CMK (cell line): ENCODE data around the gene TEX22.

ENCODE experiments used
- DNase-seq: peaks from one replicate; pipeline ENCODE4 v3.0.0-alpha.2; 2010; ENCODE audit warnings: low read depth

Gene TEX22

DNA sequence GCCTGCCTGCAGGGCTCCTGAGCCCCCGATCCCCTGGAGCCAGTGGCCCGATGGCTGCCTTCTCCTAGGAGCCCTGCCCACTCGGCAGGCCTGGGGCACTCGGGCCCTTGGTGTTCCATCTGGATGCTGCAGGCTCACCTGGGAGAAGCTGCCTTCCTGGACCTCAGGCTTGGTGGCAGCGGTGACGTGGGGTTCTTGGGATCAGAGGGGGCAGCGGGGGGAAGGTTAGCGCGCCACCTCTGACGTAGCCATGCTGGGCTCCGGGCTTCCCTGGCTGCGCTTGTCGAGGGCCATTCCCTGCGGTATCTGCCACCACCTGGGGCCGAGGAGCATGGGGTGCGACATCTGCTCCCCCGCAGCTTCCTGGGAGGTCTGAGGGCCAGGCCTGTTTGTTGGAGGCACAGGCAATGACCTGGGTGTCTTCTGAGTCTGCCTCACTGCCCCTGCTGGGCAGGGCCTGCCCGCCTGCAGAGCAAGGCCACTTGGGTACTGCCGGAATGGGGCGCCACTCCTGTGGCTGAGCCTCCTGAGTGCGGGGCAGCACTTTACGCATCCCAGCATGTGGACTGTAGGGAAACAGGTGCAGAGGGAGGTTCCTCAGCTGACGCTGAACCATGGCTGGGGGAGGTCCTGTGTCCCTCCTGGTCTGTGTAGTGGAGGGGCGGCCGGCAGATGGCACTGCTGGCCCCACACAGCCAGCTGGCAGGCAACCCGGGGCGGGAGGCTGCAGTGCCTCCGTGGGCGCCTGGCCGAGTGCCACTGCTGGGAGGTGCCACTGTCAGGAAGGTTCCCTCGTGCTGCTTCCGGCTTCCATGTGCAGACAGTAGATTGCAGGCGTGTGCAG, 41.6 kb downstream of the TEX22 start:
- no peak for DNase-seq

DNA sequence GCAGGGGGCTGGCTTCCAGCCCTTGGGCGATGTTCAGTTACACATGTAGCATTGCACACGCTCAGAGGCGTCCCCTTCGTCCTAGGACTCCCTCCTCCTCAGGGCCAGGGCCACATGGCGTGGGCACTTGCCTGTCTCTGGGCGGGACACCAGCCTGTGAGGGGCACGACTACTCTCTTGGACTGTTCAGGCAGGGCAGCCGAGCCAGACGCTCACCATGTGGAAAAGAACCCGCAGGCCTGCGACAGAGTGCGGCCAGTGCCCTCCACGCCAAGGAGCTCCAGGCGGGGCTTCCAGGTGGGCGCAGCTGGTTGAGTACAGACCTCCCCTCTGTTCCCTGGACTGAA, 42.2 kb downstream of the TEX22 start:
- DNase-seq: no peak

DNA sequence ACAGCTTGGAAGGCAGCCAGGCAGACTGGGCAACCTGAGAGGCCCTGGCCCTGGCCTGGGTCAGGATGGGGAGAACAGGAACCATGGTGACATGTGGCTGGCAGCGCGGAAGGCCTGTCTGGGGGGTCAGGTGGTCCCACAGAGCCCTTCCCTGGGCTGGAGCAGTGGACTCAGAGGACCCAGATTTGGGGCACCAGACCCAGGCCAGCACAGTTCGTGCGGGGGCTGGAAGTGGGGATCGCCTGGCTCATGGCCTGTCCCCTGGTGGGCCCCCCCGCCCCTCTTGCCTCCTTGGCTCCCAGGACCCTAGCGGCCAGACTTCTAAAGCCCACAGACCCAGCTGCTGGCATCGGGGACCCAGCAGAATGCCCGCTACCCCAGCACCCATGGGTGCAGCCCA, 42.7 kb downstream of the TEX22 start:
- DNase-seq: no peak

DNA sequence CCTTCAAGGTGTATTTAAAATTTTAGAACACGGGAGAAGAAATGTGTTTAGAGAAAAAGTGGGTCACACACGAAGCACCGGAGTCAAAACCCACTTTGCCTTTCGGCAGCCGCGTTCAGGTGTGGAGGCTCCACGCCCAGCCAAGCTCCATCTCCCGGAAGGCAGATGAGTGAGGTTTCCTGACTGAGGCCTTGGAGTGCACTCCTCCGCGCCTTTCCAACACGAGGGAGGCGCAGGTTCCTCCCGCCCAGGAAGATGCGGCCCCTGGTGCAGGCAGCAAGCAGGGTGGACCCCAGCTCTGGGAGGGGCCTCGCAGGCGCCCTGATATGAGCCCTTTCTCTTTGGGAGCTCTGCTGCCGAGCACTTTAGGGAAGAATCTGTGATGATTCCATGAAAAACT, 43.8 kb downstream of the TEX22 start:
- DNase-seq: no peak

DNA sequence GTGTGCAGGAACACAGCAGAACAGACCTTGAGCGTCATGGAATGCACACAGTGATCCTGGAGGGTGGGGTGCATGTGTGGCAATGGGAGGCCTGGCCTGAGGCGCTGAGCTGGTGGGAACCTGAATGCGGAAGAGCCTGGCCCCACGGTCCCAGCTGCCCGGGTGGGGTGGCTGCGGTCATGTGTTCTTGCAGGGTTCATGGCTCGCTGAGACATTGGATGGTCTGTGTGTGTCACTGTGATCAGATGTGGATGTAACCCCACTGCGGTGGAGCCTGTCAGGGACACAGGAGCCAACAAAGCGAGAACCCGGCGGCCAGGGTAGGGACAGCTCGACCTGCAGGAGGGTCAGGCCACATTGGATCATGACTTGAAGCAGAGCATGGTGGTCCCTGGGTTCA, 44.5 kb downstream of the TEX22 start:
- no peak for DNase-seq

DNA sequence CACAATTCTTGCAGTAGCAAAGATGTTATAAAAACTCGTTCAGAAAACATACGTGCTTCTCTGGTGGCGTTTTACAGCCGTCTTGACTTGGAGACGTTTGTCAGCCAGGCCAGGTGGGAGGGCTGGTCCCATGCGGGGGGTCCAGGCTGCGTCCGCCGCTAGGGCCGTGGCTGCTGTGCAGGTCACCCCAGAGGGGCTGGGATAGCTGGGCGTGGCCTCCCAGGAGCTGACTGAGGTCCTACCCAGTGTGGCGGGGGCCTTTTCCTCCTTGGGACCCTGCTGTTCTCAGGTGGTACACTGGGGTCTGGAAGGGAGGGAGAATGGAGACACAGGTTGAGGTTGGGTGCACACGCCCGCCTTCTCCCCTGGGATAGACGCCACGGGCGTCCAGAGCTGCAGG, 46.5 kb downstream of the TEX22 start:
- DNase-seq: no peak

DNA sequence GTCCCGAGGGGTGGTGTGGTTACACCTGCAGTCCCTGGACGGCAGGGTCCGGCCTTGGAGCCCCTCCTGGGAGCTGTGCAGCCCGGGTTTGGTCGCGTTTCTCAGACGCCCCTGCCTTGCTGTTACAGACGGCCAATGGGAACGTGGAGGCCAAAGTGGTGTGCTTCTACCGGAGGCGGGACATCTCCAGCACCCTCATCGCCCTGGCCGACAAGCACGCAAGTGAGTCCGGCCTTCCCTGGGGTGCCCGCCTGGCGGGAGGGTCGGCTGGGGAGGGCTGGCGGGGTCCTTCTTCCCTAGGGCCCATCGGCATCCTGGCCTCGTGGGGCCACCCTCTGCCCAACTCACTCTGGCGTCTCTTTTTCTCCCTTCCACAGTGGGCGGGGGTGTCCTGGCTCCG, 47.0 kb downstream of the TEX22 start:
- DNase-seq: no peak

DNA sequence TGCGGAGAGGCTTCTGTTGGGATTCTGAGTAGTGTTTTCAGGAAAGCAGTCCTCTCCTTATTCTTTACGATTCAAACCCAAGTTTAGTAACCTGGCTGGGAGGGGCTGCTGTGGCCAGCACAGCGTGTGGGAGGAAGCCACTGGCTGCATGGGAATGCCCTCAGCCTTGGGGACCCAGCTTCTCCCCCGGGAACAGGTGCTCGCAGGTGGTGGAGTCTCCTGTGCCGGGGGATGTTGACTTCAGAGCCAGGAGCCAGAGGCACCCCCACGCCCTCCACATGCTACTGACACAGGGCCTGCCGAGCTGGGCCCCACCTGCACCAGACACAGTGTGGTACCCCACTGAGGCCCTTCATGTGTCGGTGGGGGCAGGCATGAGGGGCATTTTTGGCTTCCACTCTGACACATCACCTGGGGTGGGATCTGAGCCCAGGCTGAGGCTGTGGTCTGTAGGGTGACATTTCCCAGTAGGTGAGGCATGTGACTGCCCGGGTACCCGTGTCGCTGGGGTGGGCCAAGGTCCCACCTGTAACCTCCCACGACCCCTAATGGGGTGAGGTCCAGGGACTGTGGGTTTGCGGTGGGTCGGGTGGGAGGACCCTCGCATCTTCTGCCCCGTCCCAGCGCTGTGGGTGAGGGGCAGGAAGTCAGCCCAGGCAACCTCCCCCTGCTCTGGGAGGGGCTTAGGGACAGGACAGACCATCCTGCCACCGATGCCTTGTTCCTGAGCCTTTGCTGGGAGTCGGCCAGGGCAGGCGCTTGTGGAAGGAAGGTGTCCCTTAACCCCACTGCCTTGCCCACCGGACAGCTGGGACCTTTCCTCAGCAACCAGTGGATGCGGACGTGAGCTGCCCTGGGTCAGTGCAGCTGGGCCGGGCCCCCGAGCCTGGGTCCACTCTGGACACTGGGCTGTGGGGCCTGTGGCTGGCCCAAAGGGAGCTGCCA, 47.8 kb downstream of the TEX22 start:
- DNase-seq: no peak

DNA sequence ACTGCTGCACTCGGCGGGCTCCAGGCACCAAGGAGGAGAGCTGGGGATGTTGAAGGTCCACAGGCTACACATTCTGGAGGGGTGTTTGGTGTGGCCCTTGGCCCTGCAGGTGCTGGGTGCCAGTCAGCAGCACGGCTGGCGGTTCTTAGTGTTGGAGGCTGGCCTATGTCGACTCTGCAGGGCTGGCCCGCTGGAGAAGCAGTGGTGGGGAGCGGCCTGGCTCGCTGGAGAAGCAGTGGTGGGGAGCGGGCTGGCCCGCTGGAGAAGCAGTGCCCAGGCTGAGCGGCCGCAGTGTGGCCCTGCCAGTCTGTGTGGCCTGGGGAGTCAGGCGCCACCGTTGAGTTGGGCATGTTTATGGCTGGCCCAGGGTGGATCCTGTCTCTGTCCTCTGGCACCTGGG, 48.6 kb downstream of the TEX22 start:
- no peak for DNase-seq

DNA sequence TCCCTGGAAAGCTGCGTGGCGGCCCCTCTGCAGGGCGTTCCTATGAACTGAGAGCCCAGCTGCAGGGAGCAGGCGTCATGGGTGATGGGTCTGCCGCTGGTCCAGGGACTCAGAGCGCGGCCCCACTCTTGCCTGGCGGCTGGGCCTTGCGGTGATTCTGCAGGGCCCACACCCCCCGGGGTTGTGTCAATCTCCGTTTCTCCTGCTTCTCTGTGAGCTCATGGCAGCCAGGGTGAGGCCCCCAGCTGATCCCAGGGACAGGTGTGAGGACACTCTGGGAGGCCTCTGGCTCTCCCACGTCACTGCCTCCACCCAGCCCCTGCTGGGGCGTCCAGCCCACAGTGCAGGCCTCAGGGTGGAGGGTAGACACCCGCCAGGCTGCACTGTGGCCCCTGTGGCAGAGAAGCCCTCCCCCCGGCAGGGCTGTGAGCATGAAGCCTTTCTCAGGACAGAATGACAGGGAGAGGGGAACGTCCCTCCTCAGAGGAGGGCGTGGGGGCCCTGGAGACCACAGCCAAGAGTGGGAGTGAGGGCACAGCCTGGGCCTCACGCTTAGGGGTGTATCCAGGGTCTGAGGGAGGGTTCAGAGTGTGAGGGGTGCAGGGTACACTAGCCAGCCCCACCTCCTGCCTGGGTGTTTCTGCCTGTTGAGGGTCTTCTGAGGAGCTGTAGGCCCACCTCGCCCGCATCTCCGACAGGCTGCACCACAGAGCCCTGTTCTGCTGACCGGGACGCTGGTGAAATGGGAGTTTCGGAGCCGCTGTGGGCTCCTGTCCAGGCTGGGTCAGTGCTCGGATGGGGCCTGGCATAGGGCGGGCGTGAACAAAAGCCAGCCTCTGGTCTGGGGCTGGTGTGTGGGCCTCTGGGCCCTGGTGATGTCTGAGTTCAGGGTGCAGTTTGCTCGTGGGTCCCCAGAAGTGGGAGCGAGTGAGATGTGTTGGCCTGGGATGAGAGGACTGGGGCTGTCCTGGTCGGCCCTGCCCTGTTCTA, 49.6 kb downstream of the TEX22 start:
- no peak for DNase-seq

DNA sequence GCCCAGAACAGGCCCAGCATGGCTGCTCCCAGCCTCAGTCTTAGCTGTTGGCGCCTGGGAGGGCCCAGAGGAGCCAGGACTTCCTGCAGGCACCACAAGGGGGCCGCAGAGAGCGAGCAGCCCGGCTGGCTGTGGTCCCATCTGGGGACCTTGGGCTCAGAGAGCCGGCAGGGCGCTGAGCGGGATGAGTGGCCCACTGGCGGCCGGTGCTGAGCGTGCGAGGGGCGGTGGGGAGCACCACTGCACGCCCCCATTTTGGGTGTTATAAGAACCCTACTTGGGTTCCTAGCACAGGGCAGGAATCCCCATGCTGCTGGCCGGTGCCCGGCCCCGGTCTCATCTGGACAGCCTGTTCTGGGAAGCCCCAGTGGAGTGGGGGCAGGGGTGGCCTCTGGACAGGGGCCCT, 50.4 kb downstream of the TEX22 start:
- no peak for DNase-seq

DNA sequence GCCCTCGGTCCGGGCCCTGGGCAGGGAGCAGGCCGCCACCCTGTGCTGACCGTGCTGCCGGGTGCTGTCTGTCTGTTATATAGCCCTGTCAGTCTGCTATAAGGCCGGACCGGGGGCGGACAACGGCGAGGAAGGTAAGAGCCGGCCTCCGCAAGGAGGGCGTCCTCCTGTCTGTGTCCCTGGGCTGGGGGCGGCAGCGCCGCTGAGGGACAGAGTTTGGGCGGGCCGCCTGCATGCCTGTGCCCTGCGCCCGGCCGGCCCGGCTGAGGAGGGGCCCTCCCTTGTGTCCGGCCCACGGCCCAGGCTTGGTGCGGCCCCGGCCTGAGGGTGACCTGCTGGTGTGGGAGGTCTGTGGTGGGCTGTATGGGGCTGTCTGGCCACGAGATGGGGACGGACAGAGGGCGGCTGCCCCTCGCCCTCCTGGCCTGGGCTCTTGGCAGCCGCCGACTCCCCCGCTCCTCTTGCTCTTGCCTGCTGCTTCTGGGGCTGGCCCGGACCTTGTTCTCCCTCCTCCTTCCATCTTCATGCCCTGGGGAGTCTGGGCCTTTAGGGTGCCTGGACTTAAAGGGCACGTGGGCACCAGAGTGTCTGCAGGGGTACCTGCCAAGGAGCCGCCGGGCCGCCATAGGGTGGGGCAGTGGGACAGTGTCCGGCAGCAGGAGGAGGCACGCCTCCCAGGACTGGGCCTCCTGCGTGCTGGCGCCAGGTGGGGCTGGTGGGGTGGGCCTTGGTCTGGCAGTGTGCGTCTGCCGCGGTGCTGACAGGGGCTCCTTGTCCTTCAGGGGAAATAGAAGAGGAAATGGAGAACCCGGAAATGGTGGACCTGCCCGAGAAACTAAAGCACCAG, 51.2 kb downstream of the TEX22 start:
- no peak for DNase-seq

DNA sequence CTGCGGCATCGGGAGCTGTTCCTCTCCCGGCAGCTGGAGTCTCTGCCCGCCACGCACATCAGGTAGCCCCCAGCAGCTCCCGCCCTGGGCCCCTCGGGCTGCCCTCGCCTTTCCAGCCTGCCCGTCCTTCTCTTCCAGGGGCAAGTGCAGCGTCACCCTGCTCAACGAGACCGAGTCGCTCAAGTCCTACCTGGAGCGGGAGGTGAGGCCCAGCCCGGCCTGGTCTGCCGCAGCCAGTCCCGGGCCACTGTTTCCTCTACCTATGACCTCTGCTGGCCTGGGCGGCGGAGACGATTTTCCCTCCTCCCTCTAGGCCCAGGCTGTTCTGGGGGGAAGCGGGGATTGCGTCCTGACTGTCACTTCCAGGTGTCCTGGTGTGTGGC, 51.8 kb downstream of the TEX22 start:
- DNase-seq: no peak

DNA sequence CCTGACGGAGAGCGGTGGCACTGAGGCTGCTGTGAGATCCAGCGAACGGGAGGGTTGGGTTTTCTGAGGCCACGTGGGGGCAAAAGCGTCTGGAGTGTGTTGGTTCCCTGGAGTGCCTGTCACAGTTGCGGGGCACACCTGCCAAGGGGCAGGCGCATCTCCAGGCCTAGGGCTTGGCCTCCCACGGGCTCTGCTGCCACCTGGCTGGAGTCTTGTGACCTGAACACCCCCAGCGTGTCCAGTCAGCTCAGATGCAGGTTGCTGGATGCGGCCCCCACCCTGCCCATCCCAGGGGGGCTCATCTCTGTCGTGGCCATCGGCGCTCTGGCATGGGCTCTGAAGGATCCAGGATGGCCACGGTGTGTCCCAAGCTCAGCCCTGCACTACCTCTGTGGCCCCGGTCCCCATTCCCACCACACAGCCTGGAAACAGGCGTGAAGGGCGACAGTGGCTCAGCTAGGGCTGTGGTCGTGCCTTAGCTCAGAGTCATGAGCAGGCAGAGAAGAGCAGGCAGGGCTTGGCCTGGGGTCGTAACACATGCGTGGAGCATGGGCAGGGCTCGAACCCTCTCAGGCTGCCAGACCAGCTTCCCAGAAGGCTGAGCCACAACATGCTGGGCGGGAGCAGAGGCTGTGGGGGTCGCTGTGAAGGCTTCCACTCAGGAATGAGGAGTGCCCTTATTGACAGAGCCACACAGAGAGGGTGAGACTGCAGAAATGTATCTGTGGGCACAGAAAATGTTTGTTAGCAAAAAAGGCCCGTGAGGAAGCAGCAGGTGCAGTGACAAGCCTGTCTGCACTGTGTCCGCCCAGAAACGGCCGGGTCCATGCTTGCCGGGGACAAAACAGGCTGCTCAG, 52.8 kb downstream of the TEX22 start:
- DNase-seq: no peak

DNA sequence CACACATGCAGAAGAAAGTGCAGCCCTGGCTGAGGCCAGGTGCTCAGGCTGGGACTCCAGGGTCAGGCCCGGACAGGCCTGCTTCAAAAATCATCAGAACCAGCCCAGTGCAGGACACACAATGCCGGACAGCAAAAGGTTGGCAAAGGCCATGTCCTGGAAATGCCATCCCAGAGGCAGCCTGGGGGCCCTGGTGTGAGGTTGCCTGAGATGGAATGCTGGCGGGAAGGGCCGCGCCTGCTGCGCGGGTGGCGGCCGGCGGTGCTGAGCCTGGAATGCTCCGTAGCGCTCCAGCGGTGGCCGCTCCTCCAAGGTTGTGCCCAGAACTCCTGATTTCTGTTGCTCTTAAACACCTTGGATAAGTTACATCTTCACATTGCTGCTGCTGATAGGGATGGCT, 54.6 kb downstream of the TEX22 start:
- no peak for DNase-seq

DNA sequence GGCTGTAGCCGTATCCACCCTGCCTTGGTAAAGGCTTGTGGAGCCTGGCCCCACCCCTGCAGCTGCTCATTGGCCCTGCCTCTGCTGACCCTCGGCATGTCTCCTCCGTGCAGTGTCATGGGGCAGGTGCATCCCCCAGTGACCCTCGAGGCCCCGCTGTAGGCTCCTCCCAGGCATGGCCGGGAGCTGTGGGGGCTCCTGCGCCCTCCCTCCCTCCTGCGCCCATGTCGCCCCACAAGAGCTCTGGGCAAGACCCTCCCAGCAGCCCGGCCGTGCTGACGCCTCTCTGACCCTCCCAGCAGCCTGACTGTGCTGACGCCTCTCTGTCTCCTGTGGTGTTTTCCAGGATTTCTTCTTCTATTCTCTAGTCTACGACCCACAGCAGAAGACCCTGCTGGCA, 55.5 kb downstream of the TEX22 start:
- DNase-seq: no peak

DNA sequence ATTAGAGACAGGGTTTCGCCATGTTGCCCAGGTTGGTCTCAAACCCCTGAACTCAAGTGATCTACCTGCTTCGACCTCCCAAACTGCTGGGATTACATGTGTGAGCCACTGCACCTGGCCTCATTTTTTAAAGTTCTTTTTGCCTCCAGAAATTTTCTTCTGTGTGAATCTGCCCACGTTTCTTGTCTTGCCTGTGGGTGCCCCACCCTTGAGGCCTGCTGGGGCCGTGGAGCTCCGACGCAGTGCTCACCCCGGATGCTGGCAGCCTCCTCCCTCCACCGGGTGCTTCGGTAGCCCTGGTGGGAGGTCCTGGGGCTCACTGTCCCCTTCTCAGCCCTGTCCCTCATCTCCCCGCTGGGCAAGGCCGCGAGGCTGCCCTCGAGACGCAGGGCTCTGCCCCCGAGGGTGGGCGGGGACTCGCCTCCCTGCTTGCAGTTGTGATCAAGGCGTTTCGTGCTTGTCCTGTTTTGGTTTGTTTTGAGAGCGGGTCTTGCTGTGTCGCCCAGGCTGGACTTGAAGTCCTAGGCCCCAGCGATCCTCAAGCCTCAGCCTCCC, 56.8 kb downstream of the TEX22 start:
- DNase-seq: no peak

DNA sequence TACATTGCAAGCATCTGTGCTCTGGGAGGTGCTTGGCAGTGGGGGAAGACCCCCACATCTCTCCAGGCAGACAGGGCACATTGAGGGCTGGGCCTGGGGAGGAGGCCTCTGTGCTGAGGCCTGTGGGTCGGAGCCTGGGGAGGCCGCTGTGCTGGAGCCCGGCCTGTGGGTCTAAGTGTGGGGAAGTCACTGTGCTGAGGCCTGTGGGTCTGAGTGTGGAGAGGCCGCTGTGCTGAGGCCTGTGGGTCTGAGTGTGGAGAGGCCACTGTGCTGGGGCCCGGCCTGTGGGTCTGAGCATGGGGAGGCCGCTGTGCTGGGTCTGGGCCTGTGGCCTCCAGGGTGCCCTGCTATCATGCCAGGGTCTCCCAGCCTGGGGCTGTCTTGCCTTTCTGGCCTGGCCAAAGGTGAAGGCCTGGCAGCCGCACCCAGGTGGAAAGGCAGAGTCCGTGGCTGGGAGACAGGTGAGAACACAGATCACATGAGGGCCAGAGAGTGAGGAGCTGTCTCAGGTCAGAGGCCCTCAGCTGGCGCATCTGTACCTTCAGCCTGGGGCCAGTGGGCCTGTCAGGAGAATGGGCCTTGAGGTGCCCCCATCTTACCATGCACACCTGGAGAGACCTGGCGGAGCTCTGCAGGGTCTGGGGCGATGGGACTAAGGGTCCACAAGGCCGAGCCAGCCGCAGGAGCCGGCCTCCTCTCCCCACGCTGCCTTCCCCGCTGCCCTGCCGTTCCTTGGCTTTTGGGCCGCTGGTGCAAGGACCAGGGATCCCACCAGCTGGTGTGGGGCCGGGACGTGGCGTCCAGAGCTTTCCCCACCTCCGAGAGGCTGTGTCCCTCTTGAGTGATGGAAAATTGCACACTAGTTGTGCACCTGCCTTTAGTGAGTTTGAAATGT, 57.7 kb downstream of the TEX22 start:
- DNase-seq: no peak
